Bronchial epithelial cell (primary cell): ENCODE measurements around the gene INSR. TPM values are rescaled to one million over a fixed set of nuclear protein-coding genes. Genes with fewer than 3 reads are reported as not detected.

ENCODE experiments used
- DNase-seq: peaks from one replicate; pipeline ENCODE4 v3.0.0-alpha.2; 2010; ENCODE audit warnings: low read depth
- FAIRE-seq: peaks from 2 replicates; lab custom pipeline; 2011; peaks lifted over from hg19 to GRCh38; lab: Jason Lieb, UNC
- H3K27me3 ChIP-seq: 2 replicates; pipeline ENCODE4 v1.5.1; 2011; ENCODE audit warnings: low read length; ENCODE audit not compliant: control insufficient read depth, insufficient read depth
- H3K36me3 ChIP-seq: 2 replicates; pipeline ENCODE4 v1.5.1; 2011; ENCODE audit warnings: low read length; ENCODE audit not compliant: control insufficient read depth, insufficient read depth
- H3K4me3 ChIP-seq: 2 replicates; pipeline ENCODE4 v1.5.1; 2011; ENCODE audit warnings: mild to moderate bottlenecking, low read depth, low read length, control low read depth
- CTCF ChIP-seq: IDR thresholded peaks from 2 replicates; pipeline ENCODE4 v1.5.1; 2011; ENCODE audit warnings: mild to moderate bottlenecking, moderate library complexity, low read length, control low read depth, inconsistent platforms; ENCODE audit not compliant: insufficient read depth, severe bottlenecking
- total RNA-seq: library from RNA; depleted of rRNA; stranded (reverse); fragments of >200 nt; gene quantifications from 2 replicates; pipeline ENCODE4 v1.2.1, GENCODE V29; 2014

INSR gene
- total RNA-seq, 1 donor from 2014 or later = 6.1 TPM

GRCh38 chr19:7188698-7189629 lies 105.2 kb downstream of the INSR start:
- Histone ChIP-seq H3K36me3 (no peaks in the 10 kb centered on the region), H3K27me3 (no peaks in the 10 kb centered on the region), H3K4me3 (no peak overlapping the region)
- DNase-seq = no peak
- no peak for TF ChIP-seq CTCF
- FAIRE-seq = no peak

GRCh38 chr19:7187605-7188339 lies 106.4 kb downstream of the INSR start:
- no peak for TF ChIP-seq CTCF
- no peak for FAIRE-seq
- Histone ChIP-seq H3K36me3 (no peaks in the 10 kb centered on the region), H3K27me3 (no peaks in the 10 kb centered on the region), H3K4me3 (no peak overlapping the region)
- no peak for DNase-seq

GRCh38 chr19:7182489-7182888 lies 111.7 kb downstream of the INSR start:
- H3K4me3 ChIP-seq = no peak overlapping the region
- no peak for TF ChIP-seq CTCF
- H3K36me3 ChIP-seq = no peaks in the 10 kb centered on the region
- no peaks in the 10 kb centered on the region for H3K27me3 ChIP-seq
- DNase-seq (no peak), FAIRE-seq (no peak)

GRCh38 chr19:7179917-7180306 lies 114.3 kb downstream of the INSR start:
- Histone ChIP-seq H3K27me3 (no peaks in the 10 kb centered on the region), H3K4me3 (no peak overlapping the region), H3K36me3 (no peaks in the 10 kb centered on the region)
- no peak for DNase-seq
- FAIRE-seq = no peak
- TF ChIP-seq CTCF = no peak

- FAIRE-seq = no peak
- H3K36me3 ChIP-seq = no peaks in the 10 kb centered on the region
- DNase-seq = no peak
- H3K27me3 ChIP-seq = no peaks in the 10 kb centered on the region
- no peak overlapping the region for H3K4me3 ChIP-seq
- no peak for TF ChIP-seq CTCF
Measured at GRCh38 chr19:7177926-7178325, 116.3 kb downstream of the INSR start.
